ENCODE results near the gene SUCNR1.

DNA sequence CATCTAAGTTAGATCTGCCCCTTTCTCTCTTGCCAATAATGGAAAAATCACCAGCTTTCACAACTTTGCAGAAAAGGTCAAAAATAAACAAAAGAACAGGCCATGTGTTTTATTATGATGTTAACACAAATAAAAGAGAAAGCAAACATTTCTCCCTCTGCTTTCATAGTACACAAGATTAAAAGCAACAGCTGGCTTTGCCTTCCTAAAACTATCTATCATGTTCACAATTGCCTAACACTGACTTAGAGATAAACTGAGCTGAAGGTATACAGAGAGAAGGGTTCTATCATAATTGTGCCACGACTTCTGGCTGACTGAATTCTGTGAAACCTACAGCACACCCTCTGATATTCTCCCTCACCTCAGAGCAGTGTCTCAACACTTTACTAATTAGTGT lies 30.2 kb upstream of the SUCNR1 start:
- TF ChIP-seq, protein P1, sequence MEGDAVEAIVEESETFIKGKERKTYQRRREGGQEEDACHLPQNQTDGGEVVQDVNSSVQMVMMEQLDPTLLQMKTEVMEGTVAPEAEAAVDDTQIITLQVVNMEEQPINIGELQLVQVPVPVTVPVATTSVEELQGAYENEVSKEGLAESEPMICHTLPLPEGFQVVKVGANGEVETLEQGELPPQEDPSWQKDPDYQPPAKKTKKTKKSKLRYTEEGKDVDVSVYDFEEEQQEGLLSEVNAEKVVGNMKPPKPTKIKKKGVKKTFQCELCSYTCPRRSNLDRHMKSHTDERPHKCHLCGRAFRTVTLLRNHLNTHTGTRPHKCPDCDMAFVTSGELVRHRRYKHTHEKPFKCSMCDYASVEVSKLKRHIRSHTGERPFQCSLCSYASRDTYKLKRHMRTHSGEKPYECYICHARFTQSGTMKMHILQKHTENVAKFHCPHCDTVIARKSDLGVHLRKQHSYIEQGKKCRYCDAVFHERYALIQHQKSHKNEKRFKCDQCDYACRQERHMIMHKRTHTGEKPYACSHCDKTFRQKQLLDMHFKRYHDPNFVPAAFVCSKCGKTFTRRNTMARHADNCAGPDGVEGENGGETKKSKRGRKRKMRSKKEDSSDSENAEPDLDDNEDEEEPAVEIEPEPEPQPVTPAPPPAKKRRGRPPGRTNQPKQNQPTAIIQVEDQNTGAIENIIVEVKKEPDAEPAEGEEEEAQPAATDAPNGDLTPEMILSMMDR (IDR thresholded peaks at IDR 0.05), result no peak
- no peak for TF ChIP-seq POLR2A (IDR thresholded peaks at IDR 0.05)
